GM19455 (cell line): Measurements from ENCODE around the gene TBRG4.

Experiments used
- ATAC-seq: cut with Tn5 transposase; IDR thresholded peaks from one replicate; pipeline ENCODE4 v1.9.1; 2021; ENCODE audit not compliant: unreplicated experiment

Gene TBRG4

GRCh38 chr7:45145881-45146280 lies 34.4 kb upstream of the TBRG4 start:
- ATAC-seq, result no peak

- ATAC-seq, result no peak
These were observed 32.1 kb upstream of the TBRG4 start for GRCh38 chr7:45143616-45144015.

GRCh38 chr7:45140827-45141226 lies 29.3 kb upstream of the TBRG4 start:
- no peak for ATAC-seq

- no peak for ATAC-seq
These were observed 27.2 kb upstream of the TBRG4 start for GRCh38 chr7:45138433-45139267.

GRCh38 chr7:45136106-45137060 lies 24.9 kb upstream of the TBRG4 start:
- ATAC-seq, result peak; percentile 73

GRCh38 chr7:45133877-45134276 lies 22.4 kb upstream of the TBRG4 start:
- ATAC-seq, result no peak

- no peak for ATAC-seq
These were observed 21.9 kb upstream of the TBRG4 start for GRCh38 chr7:45133352-45133751.

- ATAC-seq, result no peak
These were observed 21.3 kb upstream of the TBRG4 start for GRCh38 chr7:45132708-45133320.

GRCh38 chr7:45131891-45132290 lies 20.4 kb upstream of the TBRG4 start:
- no peak for ATAC-seq

GRCh38 chr7:45130910-45131309 lies 19.4 kb upstream of the TBRG4 start:
- ATAC-seq, result no peak

GRCh38 chr7:45129906-45130305 lies 18.4 kb upstream of the TBRG4 start:
- ATAC-seq, result no peak

GRCh38 chr7:45129181-45129800 lies 17.8 kb upstream of the TBRG4 start:
- ATAC-seq, result no peak

GRCh38 chr7:45126920-45127319 lies 15.4 kb upstream of the TBRG4 start:
- ATAC-seq, result no peak

GRCh38 chr7:45126201-45126600 lies 14.7 kb upstream of the TBRG4 start:
- ATAC-seq, result no peak

GRCh38 chr7:45125193-45125904 lies 13.9 kb upstream of the TBRG4 start:
- no peak for ATAC-seq

GRCh38 chr7:45123913-45124710 lies 12.6 kb upstream of the TBRG4 start:
- no peak for ATAC-seq

- ATAC-seq, result no peak
These were observed 11.7 kb upstream of the TBRG4 start for GRCh38 chr7:45122975-45123860.

- ATAC-seq, result no peak
These were observed 8.1 kb upstream of the TBRG4 start for GRCh38 chr7:45119550-45119949.
